IPS-NIHi11 (cell line): ENCODE measurements around the gene CD47.

Experiments
- DNase-seq: peaks from one replicate; pipeline ENCODE4 v3.0.0; 2012; ENCODE audit warnings: mixed read lengths, low spot score

Gene CD47

DNA sequence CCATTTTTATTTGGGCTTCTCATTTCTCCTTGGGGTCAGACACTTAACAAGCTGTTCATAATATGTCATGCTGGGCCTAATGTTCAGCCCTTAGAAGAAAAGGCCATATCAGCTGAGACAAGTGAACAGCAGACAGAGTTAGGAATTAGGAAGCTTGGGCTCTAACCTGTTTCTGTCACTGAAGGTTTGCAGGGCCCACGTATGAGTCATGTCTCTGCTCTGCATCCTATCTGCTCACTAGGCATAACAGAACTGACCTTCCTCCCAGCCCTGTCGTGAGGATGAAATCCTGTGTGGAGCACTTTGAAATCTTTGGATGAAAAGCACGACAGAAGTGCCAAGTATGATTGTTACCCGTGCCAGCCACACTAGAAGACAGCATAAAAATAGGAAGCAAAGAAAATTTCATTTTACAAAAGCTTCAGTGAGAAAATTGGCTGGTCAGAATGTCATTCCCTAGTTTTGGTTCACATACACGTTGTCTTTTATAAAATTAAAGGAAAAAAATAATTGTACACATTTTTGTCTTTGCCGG lies 26.5 kb upstream of the CD47 start:
- no peak for DNase-seq

DNA sequence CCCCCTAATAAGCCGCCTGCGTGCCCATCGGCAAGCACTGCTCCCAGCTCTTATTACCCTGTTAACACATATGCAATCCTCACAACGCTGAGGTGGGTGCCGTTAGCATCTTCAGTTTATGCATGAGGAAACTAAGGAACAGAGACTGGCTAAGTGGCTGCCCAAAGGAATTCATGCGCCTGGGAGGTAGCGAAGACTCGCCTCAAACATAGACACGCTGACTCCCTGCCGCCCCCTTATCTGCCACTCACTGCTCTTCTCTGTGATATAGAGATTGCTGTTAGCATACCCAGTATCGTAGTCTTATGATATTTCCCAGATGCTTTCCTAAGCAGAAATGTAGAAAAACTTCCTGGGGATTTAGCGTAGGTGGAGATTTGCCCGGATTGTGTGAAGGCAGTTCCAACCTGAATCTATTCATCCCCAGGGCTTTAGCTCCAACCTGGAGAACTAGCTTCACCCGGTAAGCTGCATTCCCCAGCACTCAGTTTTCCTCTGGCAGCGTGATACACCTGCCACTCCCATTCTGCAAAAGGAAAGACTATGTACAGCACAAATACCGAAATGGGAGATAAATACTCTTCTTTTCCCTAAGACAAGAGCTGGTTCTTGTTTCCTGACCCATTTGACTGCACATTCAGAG lies 23.7 kb upstream of the CD47 start:
- DNase-seq, result no peak

- DNase-seq, result no peak
Measured at GRCh38 chr3:108113975-108114374, 23.1 kb upstream of the CD47 start.

DNA sequence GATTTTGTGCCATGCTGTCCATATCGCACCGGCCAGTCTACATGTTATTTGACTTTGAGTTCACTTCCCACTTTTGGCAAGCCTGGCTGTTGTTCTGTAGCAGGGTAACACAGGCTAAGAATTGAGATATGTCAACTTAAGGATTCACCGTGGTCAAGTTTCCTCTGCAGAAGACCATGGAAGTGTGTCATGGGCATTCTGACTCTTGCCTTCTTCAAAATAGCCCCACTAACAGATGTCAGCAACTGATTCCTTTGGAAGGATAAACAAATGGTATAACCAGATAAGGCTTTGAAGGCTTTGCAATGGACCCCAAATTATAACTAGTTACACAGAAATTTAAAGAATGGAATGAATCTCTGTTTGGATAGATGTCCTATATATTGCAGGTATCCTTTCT lies 20.1 kb upstream of the CD47 start:
- DNase-seq, result no peak

- DNase-seq, result no peak
Measured at GRCh38 chr3:108108416-108108815, 17.6 kb upstream of the CD47 start.

DNA sequence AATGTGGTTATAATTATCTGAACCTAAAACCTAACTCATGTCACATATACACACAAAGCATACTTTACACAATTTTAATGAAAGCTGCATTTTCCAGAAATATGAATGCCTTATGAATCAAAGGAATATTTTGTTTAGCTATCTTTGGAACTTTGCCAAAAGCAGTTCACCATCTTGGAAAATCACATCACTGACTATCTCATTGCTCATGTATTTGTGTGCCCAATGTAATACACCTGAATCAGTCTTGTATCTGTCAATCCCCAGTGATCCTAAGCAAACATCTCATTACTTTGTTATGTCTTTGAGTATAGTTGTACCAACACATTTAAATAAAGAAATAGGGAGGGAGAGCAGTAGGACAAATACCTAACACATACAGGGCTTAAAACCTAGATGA lies 15.6 kb upstream of the CD47 start:
- DNase-seq, result no peak

GRCh38 chr3:108106031-108106430 lies 15.2 kb upstream of the CD47 start:
- DNase-seq, result no peak

DNA sequence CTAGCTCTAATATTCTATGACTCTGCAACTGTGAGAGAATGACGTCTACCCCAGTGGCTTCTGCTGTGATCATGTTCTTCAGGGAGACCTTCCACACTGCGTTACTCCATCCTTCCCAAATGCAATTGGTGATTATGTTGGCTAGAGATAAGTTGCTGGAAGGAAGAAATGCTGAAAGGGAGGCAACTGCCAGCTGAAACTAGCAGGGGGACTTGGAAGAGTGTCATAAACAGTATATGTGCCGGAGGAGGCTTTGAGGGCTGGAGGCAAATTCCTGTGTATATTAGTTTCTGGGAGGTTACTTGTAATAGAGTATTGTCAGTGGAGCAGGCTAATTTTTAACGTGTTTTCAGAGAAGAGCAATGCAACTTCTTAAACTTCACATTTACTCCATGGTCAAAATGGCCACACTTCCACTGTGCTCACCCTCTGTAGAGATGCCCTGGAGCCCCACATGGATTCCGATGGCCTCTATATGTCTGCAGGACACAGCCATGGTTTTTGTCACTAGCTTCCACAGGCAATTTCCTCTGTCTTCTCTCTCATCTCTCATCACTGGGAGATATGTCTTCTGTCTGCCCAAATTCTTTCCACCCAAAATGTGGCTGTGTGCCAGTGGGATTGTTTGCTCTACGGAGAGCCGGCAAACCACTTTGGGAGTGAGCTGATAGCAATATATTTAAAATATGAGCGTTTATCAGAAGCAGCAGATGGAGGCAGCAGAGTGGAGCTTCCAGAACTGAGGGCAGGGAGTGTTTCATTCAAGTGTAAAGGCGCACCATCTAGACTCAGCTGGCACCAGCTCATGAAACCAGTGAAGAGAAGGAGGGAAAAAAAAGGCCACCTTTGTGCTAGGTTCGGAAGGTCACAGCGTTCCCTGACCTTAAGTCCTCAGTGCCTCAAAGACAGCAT lies 13.3 kb upstream of the CD47 start:
- no peak for DNase-seq

- DNase-seq, result peak; percentile 23
Measured at GRCh38 chr3:108103040-108103751, 12.4 kb upstream of the CD47 start.

DNA sequence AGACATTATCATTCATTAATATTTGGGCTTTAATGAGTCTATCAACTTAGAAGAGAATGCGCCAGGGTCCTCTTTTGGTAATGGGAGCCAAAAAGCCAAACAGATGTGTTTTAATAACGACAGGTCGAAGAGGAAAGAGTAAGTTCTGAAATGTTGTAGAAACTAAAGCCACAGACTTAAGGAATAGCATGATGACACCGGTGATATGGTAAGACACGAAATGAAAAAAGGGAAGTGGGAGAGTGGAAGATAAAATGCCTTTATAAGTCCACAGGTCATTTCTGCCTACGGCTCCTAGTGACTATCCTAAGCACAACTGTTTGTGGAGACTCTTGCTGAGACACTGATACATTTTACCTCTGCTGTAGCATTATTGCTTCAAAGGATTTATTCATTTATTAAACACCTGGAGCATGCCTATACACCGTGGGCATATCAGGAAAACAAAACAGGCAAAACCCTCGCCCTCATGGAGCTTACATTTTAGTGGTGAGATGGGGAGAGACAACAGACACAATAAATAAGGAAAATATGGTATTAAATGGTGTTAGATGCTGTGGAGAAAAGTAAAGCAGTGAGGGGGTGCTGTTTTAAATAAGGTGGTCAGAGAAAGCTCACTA lies 11.7 kb upstream of the CD47 start:
- DNase-seq, result no peak

DNA sequence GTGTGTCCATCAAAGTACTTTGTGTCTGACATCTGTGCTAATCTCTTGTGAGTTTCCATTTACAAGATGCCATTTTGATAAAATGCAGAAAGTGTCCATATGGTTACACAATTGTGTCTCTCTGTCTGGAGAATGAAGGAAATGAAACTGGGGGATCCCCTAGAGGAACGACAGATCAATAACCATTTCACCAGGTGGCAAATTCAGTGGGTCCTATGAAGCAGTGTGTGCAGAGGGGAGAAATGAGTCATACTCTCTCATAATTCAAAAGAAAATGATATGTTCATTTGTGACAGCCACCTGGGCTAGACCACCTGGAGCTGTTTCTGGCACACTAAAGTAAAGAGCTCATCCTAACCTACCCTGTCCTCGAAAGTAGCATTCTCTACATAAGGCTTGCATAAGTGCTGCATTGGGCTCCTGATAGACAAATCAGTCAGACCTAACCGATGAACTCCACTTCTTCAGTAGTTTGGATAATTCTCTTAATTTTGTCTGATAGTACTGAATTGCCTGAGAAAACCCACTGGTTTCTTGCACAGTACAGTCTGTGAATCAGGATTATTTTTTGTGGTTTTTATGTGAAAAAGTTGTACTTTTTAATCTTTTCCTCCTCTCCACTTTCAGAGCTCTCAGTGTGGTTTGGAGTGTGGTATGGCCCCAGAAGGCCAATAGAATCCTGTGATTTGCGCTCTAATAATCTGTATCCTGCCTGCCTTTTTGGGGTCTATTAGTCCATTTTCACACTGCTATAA lies 10.3 kb upstream of the CD47 start:
- no peak for DNase-seq

DNA sequence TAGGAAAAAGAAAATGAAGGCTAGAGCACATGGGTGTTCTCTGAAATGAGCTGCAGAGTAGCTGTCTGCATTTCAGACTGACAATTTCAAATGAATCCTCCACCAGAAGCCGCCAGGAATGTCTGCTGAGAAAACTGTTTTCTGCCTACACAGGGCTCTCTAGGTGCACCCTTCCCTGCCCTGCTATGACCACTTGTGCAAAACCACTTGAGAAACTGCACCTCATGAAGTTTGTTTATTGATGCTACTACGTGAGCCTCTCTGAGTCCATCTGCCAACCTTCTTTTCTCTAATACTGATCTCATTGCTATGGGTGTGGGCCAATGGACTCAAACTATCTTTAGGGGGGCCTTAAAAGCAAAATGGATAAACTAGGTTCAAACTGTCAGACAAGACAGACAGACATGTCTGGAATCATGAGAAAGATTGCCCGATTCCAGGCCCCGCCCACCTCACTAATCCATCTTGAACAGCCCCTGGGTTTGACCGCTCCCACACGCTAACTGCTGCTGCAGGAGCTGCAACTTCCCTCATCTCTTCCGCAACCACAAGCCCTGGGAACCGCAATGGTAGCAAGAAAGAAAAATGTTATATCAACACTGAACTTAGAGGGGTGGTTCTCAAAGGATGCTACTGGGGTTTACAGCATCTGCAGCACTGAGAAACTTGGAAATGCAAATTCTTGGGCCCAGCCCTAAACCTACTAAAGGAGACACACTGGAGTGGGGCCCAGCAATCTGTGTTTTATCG lies 9.0 kb upstream of the CD47 start:
- no peak for DNase-seq

DNA sequence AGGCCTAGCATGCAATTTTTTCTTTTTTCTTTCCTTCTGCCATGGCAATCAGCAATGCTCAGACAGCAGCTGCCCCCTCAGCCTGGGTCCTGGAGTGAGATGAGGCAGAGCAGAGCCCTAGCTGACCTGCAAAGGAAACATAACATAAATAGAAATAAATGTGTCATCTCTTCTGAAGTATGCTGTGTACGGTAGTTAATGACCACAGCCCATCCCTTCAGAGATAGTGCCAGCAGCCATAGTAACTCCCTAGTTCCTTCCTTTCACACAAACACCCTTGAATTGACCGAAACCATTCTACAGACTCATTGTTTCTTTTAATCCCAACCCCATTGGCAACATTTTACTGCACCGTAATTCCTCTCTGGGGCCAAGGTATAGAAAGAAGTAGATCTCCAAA lies 8.4 kb upstream of the CD47 start:
- no peak for DNase-seq

GRCh38 chr3:108098003-108098370 lies 7.2 kb upstream of the CD47 start:
- no peak for DNase-seq

- no peak for DNase-seq
Measured at GRCh38 chr3:108097322-108098002, 6.6 kb upstream of the CD47 start.

- DNase-seq, result no peak
Measured at GRCh38 chr3:108096532-108097321, 5.9 kb upstream of the CD47 start.

DNA sequence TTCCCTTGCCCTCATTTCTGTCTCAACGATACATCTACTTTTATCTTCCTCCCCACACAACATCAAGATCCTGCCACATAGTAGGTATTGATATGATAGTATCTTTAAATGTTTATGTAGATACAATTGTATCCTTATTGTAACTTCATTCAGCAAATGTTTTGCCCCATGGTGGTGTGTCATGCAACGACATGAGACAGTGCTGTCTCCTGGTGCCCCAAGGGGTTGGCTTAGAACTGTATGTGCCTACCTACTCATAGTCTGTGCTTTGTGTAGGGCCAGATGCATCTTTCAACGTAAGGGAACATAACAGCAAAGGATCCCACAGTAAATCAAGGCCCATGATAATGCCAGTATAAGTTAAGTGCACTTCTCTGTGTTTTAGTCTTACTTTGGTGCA lies 2.8 kb upstream of the CD47 start:
- DNase-seq, result no peak

DNA sequence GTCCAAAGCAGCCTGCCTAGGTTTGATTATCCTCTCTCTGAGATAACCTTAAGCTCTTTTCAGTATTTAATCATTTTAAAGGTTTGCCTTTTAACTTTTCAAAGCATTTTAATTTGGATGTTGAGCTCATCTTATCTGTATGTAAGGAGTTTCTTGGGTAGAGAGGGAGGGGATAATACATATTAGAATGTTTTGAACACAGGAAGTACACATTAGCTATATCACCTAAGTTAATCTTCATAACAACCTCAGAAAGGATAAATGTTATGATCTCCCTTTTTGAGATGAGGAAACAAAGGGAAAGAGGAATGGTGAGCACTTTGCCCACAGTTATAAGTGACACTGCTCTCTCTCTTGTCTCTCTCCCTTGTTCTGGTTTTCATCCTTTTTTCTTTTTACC lies 2.2 kb upstream of the CD47 start:
- DNase-seq, result no peak

DNA sequence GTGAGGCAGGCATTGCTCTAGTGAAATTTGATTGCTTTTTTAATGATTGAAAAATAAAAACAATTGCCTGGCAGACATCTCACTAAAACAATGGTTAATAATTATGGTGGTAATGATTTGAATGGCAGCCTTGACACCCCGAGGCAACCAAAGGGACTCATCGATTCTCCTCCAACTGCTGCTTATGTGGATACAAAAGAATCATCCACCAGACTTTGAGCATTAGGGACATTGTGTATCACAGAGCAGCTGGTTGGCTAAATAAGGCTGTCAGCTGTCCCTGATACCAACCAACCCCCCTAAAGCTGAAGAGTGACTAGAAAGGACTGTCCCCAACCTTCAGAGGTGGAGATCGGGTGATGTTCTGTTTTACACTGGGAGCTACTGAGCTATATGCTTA lies 1.7 kb upstream of the CD47 start:
- DNase-seq, result no peak
